GM21390 (cell line): ENCODE measurements around the gene SHQ1.
A peak's percentile ranks its signal among the peaks of the same experiment; 100 is the strongest.

Experiments
- ATAC-seq: cut with Tn5 transposase; IDR thresholded peaks from one replicate; pipeline ENCODE4 v1.9.1; 2021; ENCODE audit not compliant: unreplicated experiment

SHQ1 gene

GRCh38 chr3:72848703-72849081 is 447 bp upstream of the SHQ1 start:
- ATAC-seq: peak; percentile 50

GRCh38 chr3:72847282-72847681 is 963 bp downstream of the SHQ1 start:
- ATAC-seq: no peak

- ATAC-seq: no peak
These were observed 2.1 kb downstream of the SHQ1 start for GRCh38 chr3:72846166-72846565.

GRCh38 chr3:72844436-72844993 is 3.7 kb downstream of the SHQ1 start:
- ATAC-seq: peak; percentile 26

GRCh38 chr3:72839057-72839456 is 9.2 kb downstream of the SHQ1 start:
- no peak for ATAC-seq

GRCh38 chr3:72836923-72837322 is 11.3 kb downstream of the SHQ1 start:
- no peak for ATAC-seq

GRCh38 chr3:72836416-72836815 is 11.8 kb downstream of the SHQ1 start:
- ATAC-seq: no peak

- ATAC-seq: no peak
These were observed 17.6 kb downstream of the SHQ1 start for GRCh38 chr3:72830452-72831223.

- no peak for ATAC-seq
These were observed 18.5 kb downstream of the SHQ1 start for GRCh38 chr3:72829701-72830100.

- peak; percentile 38 for ATAC-seq
These were observed 27.0 kb downstream of the SHQ1 start for GRCh38 chr3:72821161-72821781.

- no peak for ATAC-seq
These were observed 27.8 kb downstream of the SHQ1 start for GRCh38 chr3:72820415-72820814.

GRCh38 chr3:72818905-72819304 is 29.3 kb downstream of the SHQ1 start:
- ATAC-seq: no peak

- ATAC-seq: no peak
These were observed 30.0 kb downstream of the SHQ1 start for GRCh38 chr3:72818092-72818773.

GRCh38 chr3:72816862-72817355 is 31.3 kb downstream of the SHQ1 start:
- ATAC-seq: peak; percentile 44

GRCh38 chr3:72814308-72814707 is 33.9 kb downstream of the SHQ1 start:
- peak; percentile 43 for ATAC-seq

GRCh38 chr3:72812201-72812600 is 36.0 kb downstream of the SHQ1 start:
- ATAC-seq: no peak

- ATAC-seq: no peak
These were observed 36.7 kb downstream of the SHQ1 start for GRCh38 chr3:72811571-72811970.

- ATAC-seq: no peak
These were observed 37.4 kb downstream of the SHQ1 start for GRCh38 chr3:72810659-72811434.

- no peak for ATAC-seq
These were observed 38.2 kb downstream of the SHQ1 start for GRCh38 chr3:72810063-72810462.

- ATAC-seq: no peak
These were observed 43.9 kb downstream of the SHQ1 start for GRCh38 chr3:72804361-72804760.

- no peak for ATAC-seq
These were observed 44.7 kb downstream of the SHQ1 start for GRCh38 chr3:72803573-72803972.
